Measurements from ENCODE around the gene PARP12. TPM values are rescaled to one million over a fixed set of nuclear protein-coding genes. Genes with fewer than 3 reads are reported as not detected.

PARP12 gene
- total and polyA plus RNA-seq, 10 of the 15 experiments (the other 5 are each of a cell fraction or from before 2014, with no cell fraction given) = 0.98 to 51.8 (median 18.0) TPM

- no peak for TF ChIP-seq ATF2 (IDR thresholded peaks at IDR 0.05; ENCODE audit: low read length)
These were observed 40.1 kb downstream of the PARP12 start (continued) for GRCh38 chr7:140022582-140023211.

- POLR2A ChIA-PET = no interaction called here
- FAIRE-seq = no peak
- TF ChIP-seq ZNF207 (IDR thresholded peaks at IDR 0.05; ENCODE audit: borderline replicate concordance) = no peak
- TF ChIP-seq TCF3 (IDR thresholded peaks at IDR 0.05; ENCODE audit: borderline replicate concordance, insufficient read depth, low read depth, low read length) = no peak
- TF ChIP-seq SMAD1 (IDR thresholded peaks at IDR 0.05; ENCODE audit: low read depth, partially characterized antibody) = no peak
- no peak for TF ChIP-seq CHD1 (IDR thresholded peaks at IDR 0.05; ENCODE audit: low read depth, low read length)
- no peak for TF ChIP-seq RFX5 (IDR thresholded peaks at IDR 0.05; ENCODE audit: low read depth, low read length)
- TF ChIP-seq HDAC2 (IDR thresholded peaks at IDR 0.05) = no peak
- TF ChIP-seq TARDBP (IDR thresholded peaks at IDR 0.05; ENCODE audit: borderline replicate concordance) = no peak
- TF ChIP-seq ZZZ3 (IDR thresholded peaks at IDR 0.05; ENCODE audit: control insufficient read depth, insufficient read length, low read depth) = no peak
- no peak for TF ChIP-seq CTCF (IDR thresholded peaks at IDR 0.05 in 2 of 3, conservative IDR thresholded peaks at IDR 0.05 in 1 of 3; ENCODE audit: control insufficient read depth in 2 of 3, extremely low read depth in 1 of 3, insufficient read depth in 1 of 3, low read depth in 3 of 3, low read length in 3 of 3)
- TF ChIP-seq NBN (IDR thresholded peaks at IDR 0.05) = no peak
- no peak for TF ChIP-seq E4F1 (IDR thresholded peaks at IDR 0.05; ENCODE audit: borderline replicate concordance, partially characterized antibody)
- TF ChIP-seq ELK1 (IDR thresholded peaks at IDR 0.05; ENCODE audit: low read depth, low read length) = no peak
- TF ChIP-seq PKNOX1 (IDR thresholded peaks at IDR 0.05) = no peak
- TF ChIP-seq RELA (IDR thresholded peaks at IDR 0.05; ENCODE audit: borderline replicate concordance, partially characterized antibody) = no peak
These were observed 41.1 kb downstream of the PARP12 start for GRCh38 chr7:140021603-140022002.

More at GRCh38 chr7:140021603-140022002, 41.1 kb downstream of the PARP12 start:
- CTCF ChIA-PET = no interaction called here
- H4K20me1 ChIP-seq (ENCODE audit: control insufficient read depth, insufficient read depth) = no peaks in the 10 kb centered on the region
- ATAC-seq = no peak
- WGBS (ENCODE audit: insufficient coverage, insufficient replicate concordance, low lambda C conversion rate, missing lambda C conversion rate) = 98% methylated on average over 8 of the region's 8 CpGs
- intact Hi-C loops (cut with micrococcal nuclease; ENCODE audit: unreplicated experiment) = no loop called here
- no peak overlapping the region for H3K4me2 ChIP-seq (ENCODE audit: control insufficient read depth, insufficient read depth)
- SMC1A ChIA-PET (ENCODE audit: uncharacterized antibody, unreplicated experiment) = no interaction called here
- no peak overlapping the region for H3K9ac ChIP-seq (ENCODE audit: control insufficient read depth, insufficient read depth, low read length)
- in situ Hi-C loops (cut with MboI) = no loop called here
- no peak overlapping the region for H2AFZ ChIP-seq (ENCODE audit: control insufficient read depth, low read depth, low read length)
- RAD21 ChIA-PET (ENCODE audit: unreplicated experiment) = no interaction called here
- no TSS peak for BruUV-seq (replicated peaks)
- H3K79me2 ChIP-seq (ENCODE audit: control insufficient read depth, insufficient read depth, low read length) = no peaks in the 10 kb centered on the region
- H3K4me1 ChIP-seq (ENCODE audit: control insufficient read depth, insufficient read depth, low read length) = no peaks in the 10 kb centered on the region
- no peak for DNase-seq (ENCODE audit: low read depth, low spot score)
- no peak overlapping the region for H3K27ac ChIP-seq (ENCODE audit: control insufficient read depth, insufficient read depth)
- H3K36me3 ChIP-seq (ENCODE audit: control insufficient read depth in 2 of 2, insufficient read depth in 2 of 2, low read length in 1 of 2) = peaks cover 4 to 5% of the 10 kb centered on the region in 2 experiments; a peak in 3 of 4 replicates
- H3K9me3 ChIP-seq (replicated peaks; ENCODE audit: control insufficient read depth, insufficient read depth, low read length) = no peaks in the 10 kb centered on the region
- H3K4me3 ChIP-seq = no peak overlapping the region
- H3K27me3 ChIP-seq (replicated peaks in 1 of 2; ENCODE audit: control insufficient read depth in 2 of 2, insufficient read depth in 2 of 2, low read length in 1 of 2) = no peaks in the 10 kb centered on the region
